Stimulated activated CD8-positive, alpha-beta memory T cell treated with anti-CD3 and anti-CD28 coated beads, Interleukin-2, amount 100 ng/mL, for 1 hour (primary cell): ENCODE results near the gene GARIN5B.

ENCODE experiments used
- DNase-seq, 2 donors: peaks; one replicate each; pipeline ENCODE4 v3.0.0-alpha.2; 2020; ENCODE audit warnings: low read depth in 2 of 2

The GARIN5B gene

GRCh38 chr19:55370305-55370988 lies 7.4 kb upstream of the GARIN5B start, which contains the start of gene IL11:
TSS of gene IL11 (minus strand) at chr19:55370463. CDS start at chr19:55370310, 153 bp downstream.
- DNase-seq = no peak

- DNase-seq = no peak
Observed at GRCh38 chr19:55369653-55370304, 6.7 kb upstream of the GARIN5B start.

- DNase-seq = no peak
Observed at GRCh38 chr19:55368701-55369563, 5.9 kb upstream of the GARIN5B start.

GRCh38 chr19:55368106-55368505 lies 5.0 kb upstream of the GARIN5B start:
- no peak for DNase-seq

GRCh38 chr19:55366790-55367189 lies 3.7 kb upstream of the GARIN5B start:
- no peak for DNase-seq

GRCh38 chr19:55365964-55366363 lies 2.9 kb upstream of the GARIN5B start:
- DNase-seq = no peak

GRCh38 chr19:55365245-55365644 lies 2.2 kb upstream of the GARIN5B start:
- no peak for DNase-seq

GRCh38 chr19:55362174-55362989 lies 678 bp downstream of the GARIN5B start:
- no peak for DNase-seq

- DNase-seq = no peak
Observed at GRCh38 chr19:55360902-55361301, 2.2 kb downstream of the GARIN5B start.

GRCh38 chr19:55358943-55359908 lies 3.8 kb downstream of the GARIN5B start:
- no peak for DNase-seq

- no peak for DNase-seq
Observed at GRCh38 chr19:55358493-55358892, 4.6 kb downstream of the GARIN5B start.

- no peak for DNase-seq
Observed at GRCh38 chr19:55355213-55355821, 7.7 kb downstream of the GARIN5B start.

- DNase-seq = no peak
Observed at GRCh38 chr19:55354698-55355212, 8.3 kb downstream of the GARIN5B start, which contains the start of gene COX6B2. TSS of gene COX6B2 (minus strand) at chr19:55354719. CDS start at chr19:55354521, 198 bp downstream.

- DNase-seq = peak in 1 of 2 donors; percentile 39
Observed at GRCh38 chr19:55353803-55354697, 9.0 kb downstream of the GARIN5B start.

GRCh38 chr19:55353356-55353802 lies 9.7 kb downstream of the GARIN5B start:
- DNase-seq = no peak

- DNase-seq = no peak
Observed at GRCh38 chr19:55352549-55353145, 10.4 kb downstream of the GARIN5B start.

- DNase-seq = no peak
Observed at GRCh38 chr19:55352040-55352439, 11.0 kb downstream of the GARIN5B start.
